SK-N-SH (cell line): ENCODE measurements around the gene SLC33A1. TPM values are rescaled to one million over a fixed set of nuclear protein-coding genes. Genes with fewer than 3 reads are reported as not detected.
"Not testable (repeated sequence)": the region's sequence is repeated elsewhere in the genome, so short reads cannot be mapped to it uniquely, and the experiment has no call there.

ENCODE experiments used
- CTCF ChIA-PET: fragments of 300-600, 350-600 bp; formaldehyde crosslinking; extraction: SDS; loops from one replicate; lab custom pipeline; 2021; lab: Yijun Ruan, JAX
- POLR2A ChIA-PET: fragments of 350-600 bp; sonication (Branson Sonifier 250); formaldehyde crosslinking; extraction: SDS; loops from one replicate; lab custom pipeline; 2020; ENCODE audit warnings: antibody characterized with exemption, inconsistent platforms; lab: Yijun Ruan, JAX
- DNase-seq: peaks from one replicate; pipeline ENCODE4 v3.0.0; 2012
- H2AFZ ChIP-seq: fragments of 200-600 bp; sonication (generic); 2 replicates; pipeline ENCODE4 v1.8.1; 2016; ENCODE audit warnings: antibody characterized with exemption, mild to moderate bottlenecking, low read depth
- H3F3A ChIP-seq: fragments of 200-600 bp; sonication (generic); replicated peaks from 2 replicates; pipeline ENCODE3; 2016; ENCODE audit warnings: antibody characterized with exemption, mild to moderate bottlenecking; ENCODE audit not compliant: insufficient read depth
- H3K27ac ChIP-seq, 2 experiments: fragments of 200-500 bp in 1 of 2; fragments of 200-600 bp in 1 of 2; sonication (Bioruptor generic) in 1 of 2; sonication (generic), shearing (Covaris generic) in 1 of 2; 2 replicates each; pipeline versions ENCODE4 v1.5.1 to v1.6.1; 2014 to 2016; ENCODE audit warnings: low read depth in 2 of 2, inconsistent platforms in 1 of 2, low read length in 1 of 2, mild to moderate bottlenecking in 1 of 2, mixed read lengths in 1 of 2
- H3K27me3 ChIP-seq: fragments of 200-600 bp; sonication (generic), shearing (Covaris generic); 2 replicates; pipeline ENCODE4 v1.6.1; 2016; ENCODE audit warnings: mixed run types; ENCODE audit not compliant: insufficient read depth
- H3K36me3 ChIP-seq, 2 experiments: fragments of 200-500 bp in 1 of 2; fragments of 200-600 bp in 1 of 2; sonication (Bioruptor generic) in 1 of 2; sonication (generic) in 1 of 2; replicated peaks in 1 of 2; 2 replicates each; pipeline versions ENCODE3 to v1.5.1; 2014 to 2016; ENCODE audit warnings: low read length in 1 of 2, mild to moderate bottlenecking in 1 of 2; ENCODE audit not compliant: insufficient read depth in 2 of 2, control insufficient read depth in 1 of 2
- H3K4me1 ChIP-seq, 2 experiments: fragments of 200-500 bp in 1 of 2; fragments of 200-600 bp in 1 of 2; sonication (Bioruptor generic) in 1 of 2; sonication (generic), shearing (Covaris generic) in 1 of 2; 2 replicates each; pipeline versions ENCODE4 v1.5.1 to v1.6.1; 2014 to 2016; ENCODE audit warnings: low read depth in 1 of 2, low read length in 1 of 2, mixed run types in 1 of 2; ENCODE audit not compliant: insufficient read depth in 2 of 2, control insufficient read depth in 1 of 2
- H3K4me2 ChIP-seq: fragments of 200-600 bp; sonication (generic), shearing (Covaris generic); 2 replicates; pipeline ENCODE4 v1.6.1; 2017; ENCODE audit warnings: mixed run types
- H3K4me3 ChIP-seq, 2 experiments: fragments of 200-500 bp in 1 of 2; fragments of 200-600 bp in 1 of 2; sonication (Bioruptor generic) in 1 of 2; sonication (generic), shearing (Covaris generic) in 1 of 2; 2 replicates each; pipeline versions ENCODE4 v1.5.1 to v1.8.1; 2014 to 2016; ENCODE audit warnings: low read depth in 2 of 2, inconsistent platforms in 1 of 2, low read length in 1 of 2, mild to moderate bottlenecking in 1 of 2, mixed read lengths in 1 of 2, moderate library complexity in 1 of 2
- H3K79me2 ChIP-seq: fragments of 200-600 bp; sonication (generic); 2 replicates; pipeline ENCODE4 v1.8.1; 2017; ENCODE audit warnings: mild to moderate bottlenecking; ENCODE audit not compliant: insufficient read depth
- H3K9ac ChIP-seq: fragments of 200-600 bp; sonication (generic); 2 replicates; pipeline ENCODE4 v1.6.1; 2017; ENCODE audit warnings: mixed run types
- H3K9me2 ChIP-seq: fragments of 200-600 bp; sonication (generic); 2 replicates; pipeline ENCODE4 v1.6.1; 2017; ENCODE audit warnings: mixed run types
- H3K9me3 ChIP-seq: fragments of 200-600 bp; sonication (generic); 2 replicates; pipeline ENCODE4 v1.6.1; 2017; ENCODE audit warnings: mixed run types, mild to moderate bottlenecking, moderate library complexity
- H4K20me1 ChIP-seq: fragments of 200-600 bp; sonication (generic); 2 replicates; pipeline ENCODE4 v1.6.1; 2017; ENCODE audit warnings: mild to moderate bottlenecking, mixed run types; ENCODE audit not compliant: insufficient read depth
- CHD2 ChIP-seq: fragments of 150-350 bp; IDR thresholded peaks from 2 replicates; pipeline ENCODE4 v1.6.1; 2018; ENCODE audit warnings: low read length; ENCODE audit not compliant: partially characterized antibody
- EP300 ChIP-seq, 2 experiments: IDR thresholded peaks; 2 replicates each; pipeline versions ENCODE4 v1.4.0 to v1.6.1; 2012; ENCODE audit warnings: borderline replicate concordance in 1 of 2, low read depth in 1 of 2, low read length in 1 of 2
- EZH2phosphoT487 ChIP-seq: fragments of 200-600 bp; sonication (generic); IDR thresholded peaks from 2 replicates; pipeline ENCODE4 v1.6.1; 2017; ENCODE audit warnings: low read depth, mixed run types, mild to moderate bottlenecking, antibody characterized with exemption, moderate library complexity, borderline replicate concordance
- FOSL2 ChIP-seq: IDR thresholded peaks from 2 replicates; pipeline ENCODE4 v1.4.0; 2012; ENCODE audit warnings: low read depth, mild to moderate bottlenecking, moderate library complexity, borderline replicate concordance
- JUND ChIP-seq: IDR thresholded peaks from 2 replicates; pipeline ENCODE4 v1.4.0; 2012
- POLR2AphosphoS5 ChIP-seq: IDR thresholded peaks from 2 replicates; pipeline ENCODE4 v1.6.1; 2012; ENCODE audit warnings: low read depth, low read length
- RAD21 ChIP-seq: IDR thresholded peaks from 2 replicates; pipeline ENCODE4 v1.6.1; 2012; ENCODE audit warnings: mild to moderate bottlenecking, low read length
- RCOR1 ChIP-seq: fragments of 150-350 bp; IDR thresholded peaks from 2 replicates; pipeline ENCODE4 v1.6.1; 2017; ENCODE audit warnings: antibody characterized with exemption, low read length
- RFX5 ChIP-seq: IDR thresholded peaks from 2 replicates; pipeline ENCODE4 v1.6.1; 2012; ENCODE audit warnings: mild to moderate bottlenecking, improper control_type of control experiment, low read length
- RXRA ChIP-seq: IDR thresholded peaks from 2 replicates; pipeline ENCODE4 v1.4.0; 2012; ENCODE audit warnings: low read depth, mild to moderate bottlenecking, borderline replicate concordance
- SIN3A ChIP-seq: IDR thresholded peaks from 2 replicates; pipeline ENCODE4 v1.6.1; 2012; ENCODE audit warnings: low read depth, mild to moderate bottlenecking, low read length, moderate library complexity, borderline replicate concordance
- SMC3 ChIP-seq: IDR thresholded peaks from 2 replicates; pipeline ENCODE4 v1.6.1; 2012; ENCODE audit warnings: low read depth, low read length, improper control_type of control experiment
- TCF12 ChIP-seq: IDR thresholded peaks from 2 replicates; pipeline ENCODE4 v1.4.0; 2012
- TEAD4 ChIP-seq: IDR thresholded peaks from 2 replicates; pipeline ENCODE4 v1.4.0; 2012; ENCODE audit warnings: mild to moderate bottlenecking, borderline replicate concordance; ENCODE audit not compliant: insufficient read depth
- YY1 ChIP-seq: IDR thresholded peaks from 2 replicates; pipeline ENCODE4 v1.4.0; 2012; ENCODE audit warnings: low read depth, mild to moderate bottlenecking
- WGBS: methylation state at CpG from one replicate; pipeline ENCODE4 v1.1.6; 2017; ENCODE audit warnings: low lambda C conversion rate; 5-methylcytosine and 5-hydroxymethylcytosine counted together
- polyA plus RNA-seq, 3 experiments: library from polyadenylated mRNA; depleted of rRNA; stranded (reverse); fragments of >200 nt; gene quantifications; 2 replicates each; pipeline ENCODE4 v1.2.3, GENCODE V29; 2012
- TF ChIP-seq, protein P1 (sequence below): IDR thresholded peaks from 2 replicates; pipeline ENCODE4 v1.4.0; 2012; ENCODE audit warnings: low read depth
- TF ChIP-seq, protein P2 (sequence below): IDR thresholded peaks from 2 replicates; pipeline ENCODE4; 2012
- TF ChIP-seq, protein P3 (sequence below): fragments of 150-350 bp; IDR thresholded peaks from 2 replicates; pipeline ENCODE4 v1.6.1; 2017; ENCODE audit warnings: antibody characterized with exemption, low read length, low read depth, borderline replicate concordance
- TF ChIP-seq, protein P4 (sequence below): IDR thresholded peaks from 2 replicates; pipeline ENCODE4 v1.4.0; 2012; ENCODE audit warnings: low read depth, borderline replicate concordance
- TF ChIP-seq, protein P5 (sequence below): IDR thresholded peaks from 2 replicates; pipeline ENCODE4 v1.4.0; 2012; ENCODE audit warnings: low read depth, borderline replicate concordance

SLC33A1 gene
- polyA plus RNA-seq, 1 of the 3 experiments (the other 2 are of a cell fraction) = 10.3 TPM

DNA sequence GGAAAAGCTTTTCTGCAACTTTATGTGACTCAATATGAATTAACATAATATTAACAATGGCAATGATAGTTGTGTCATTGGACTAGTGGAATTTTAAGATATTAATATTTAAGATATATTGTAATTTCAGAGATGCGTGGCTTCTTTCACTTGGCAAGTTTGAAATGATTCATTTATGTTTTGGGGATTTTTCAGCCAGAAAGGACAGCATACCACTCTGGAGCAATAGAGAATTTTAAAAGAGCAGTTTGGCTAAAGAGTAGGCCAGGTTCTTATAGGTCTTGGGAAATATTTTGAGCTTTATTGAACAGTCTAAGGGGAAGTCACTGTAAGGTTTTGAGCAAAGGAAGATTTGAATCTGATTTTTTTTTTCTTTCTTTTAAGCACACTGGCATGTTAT is 32.7 kb upstream of the SLC33A1 start:
- H3K4me1 ChIP-seq = peaks cover 3 to 19% of the 10 kb centered on the region in 2 experiments; a peak in 2 of 4 replicates
- no peak overlapping the region for H2AFZ ChIP-seq
- peaks cover 99% of the 10 kb centered on the region for H3K79me2 ChIP-seq
- 96% methylated on average over 1 of the region's 1 CpG for WGBS
- no peak overlapping the region for H3K9ac ChIP-seq
- H3K9me2 ChIP-seq = no peaks in the 10 kb centered on the region
- H3K4me3 ChIP-seq = no peak overlapping the region
- ChIA-PET CTCF (interaction anchor here (1.5 to 2.9 kb wide), 2 partner anchors 15 to 80 kb away, joined by 3 to 8 read pairs; partner anchors contain the start of gene C3orf33), POLR2A (no interaction called here)
- peaks cover 15% of the 10 kb centered on the region for H3F3A ChIP-seq
- H4K20me1 ChIP-seq = peaks cover 48% of the 10 kb centered on the region
- no peak overlapping the region for H3K27ac ChIP-seq
- TF ChIP-seq TCF12 (no peak), FOSL2 (no peak), POLR2AphosphoS5 (no peak), SMC3 (no peak), RCOR1 (no peak), RFX5 (no peak), RAD21 (no peak), CHD2 (no peak), SIN3A (no peak), JUND (no peak), RXRA (no peak), EZH2phosphoT487 (no peak), YY1 (no peak), TEAD4 (no peak), EP300 (IDR thresholded peaks at IDR 0.05; ENCODE audit: borderline replicate concordance in 1 of 2, low read depth in 1 of 2, low read length in 1 of 2) (no peak)
- TF ChIP-seq, protein P1, sequence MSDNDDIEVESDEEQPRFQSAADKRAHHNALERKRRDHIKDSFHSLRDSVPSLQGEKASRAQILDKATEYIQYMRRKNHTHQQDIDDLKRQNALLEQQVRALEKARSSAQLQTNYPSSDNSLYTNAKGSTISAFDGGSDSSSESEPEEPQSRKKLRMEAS = no peak
- TF ChIP-seq, protein P2, sequence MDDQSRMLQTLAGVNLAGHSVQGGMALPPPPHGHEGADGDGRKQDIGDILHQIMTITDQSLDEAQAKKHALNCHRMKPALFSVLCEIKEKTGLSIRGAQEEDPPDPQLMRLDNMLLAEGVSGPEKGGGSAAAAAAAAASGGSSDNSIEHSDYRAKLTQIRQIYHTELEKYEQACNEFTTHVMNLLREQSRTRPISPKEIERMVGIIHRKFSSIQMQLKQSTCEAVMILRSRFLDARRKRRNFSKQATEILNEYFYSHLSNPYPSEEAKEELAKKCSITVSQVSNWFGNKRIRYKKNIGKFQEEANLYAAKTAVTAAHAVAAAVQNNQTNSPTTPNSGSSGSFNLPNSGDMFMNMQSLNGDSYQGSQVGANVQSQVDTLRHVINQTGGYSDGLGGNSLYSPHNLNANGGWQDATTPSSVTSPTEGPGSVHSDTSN = no peak
- TF ChIP-seq, protein P3, sequence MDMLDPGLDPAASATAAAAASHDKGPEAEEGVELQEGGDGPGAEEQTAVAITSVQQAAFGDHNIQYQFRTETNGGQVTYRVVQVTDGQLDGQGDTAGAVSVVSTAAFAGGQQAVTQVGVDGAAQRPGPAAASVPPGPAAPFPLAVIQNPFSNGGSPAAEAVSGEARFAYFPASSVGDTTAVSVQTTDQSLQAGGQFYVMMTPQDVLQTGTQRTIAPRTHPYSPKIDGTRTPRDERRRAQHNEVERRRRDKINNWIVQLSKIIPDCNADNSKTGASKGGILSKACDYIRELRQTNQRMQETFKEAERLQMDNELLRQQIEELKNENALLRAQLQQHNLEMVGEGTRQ = no peak
- TF ChIP-seq, protein P4, sequence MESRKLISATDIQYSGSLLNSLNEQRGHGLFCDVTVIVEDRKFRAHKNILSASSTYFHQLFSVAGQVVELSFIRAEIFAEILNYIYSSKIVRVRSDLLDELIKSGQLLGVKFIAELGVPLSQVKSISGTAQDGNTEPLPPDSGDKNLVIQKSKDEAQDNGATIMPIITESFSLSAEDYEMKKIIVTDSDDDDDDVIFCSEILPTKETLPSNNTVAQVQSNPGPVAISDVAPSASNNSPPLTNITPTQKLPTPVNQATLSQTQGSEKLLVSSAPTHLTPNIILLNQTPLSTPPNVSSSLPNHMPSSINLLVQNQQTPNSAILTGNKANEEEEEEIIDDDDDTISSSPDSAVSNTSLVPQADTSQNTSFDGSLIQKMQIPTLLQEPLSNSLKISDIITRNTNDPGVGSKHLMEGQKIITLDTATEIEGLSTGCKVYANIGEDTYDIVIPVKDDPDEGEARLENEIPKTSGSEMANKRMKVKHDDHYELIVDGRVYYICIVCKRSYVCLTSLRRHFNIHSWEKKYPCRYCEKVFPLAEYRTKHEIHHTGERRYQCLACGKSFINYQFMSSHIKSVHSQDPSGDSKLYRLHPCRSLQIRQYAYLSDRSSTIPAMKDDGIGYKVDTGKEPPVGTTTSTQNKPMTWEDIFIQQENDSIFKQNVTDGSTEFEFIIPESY = no peak
- TF ChIP-seq, protein P5, sequence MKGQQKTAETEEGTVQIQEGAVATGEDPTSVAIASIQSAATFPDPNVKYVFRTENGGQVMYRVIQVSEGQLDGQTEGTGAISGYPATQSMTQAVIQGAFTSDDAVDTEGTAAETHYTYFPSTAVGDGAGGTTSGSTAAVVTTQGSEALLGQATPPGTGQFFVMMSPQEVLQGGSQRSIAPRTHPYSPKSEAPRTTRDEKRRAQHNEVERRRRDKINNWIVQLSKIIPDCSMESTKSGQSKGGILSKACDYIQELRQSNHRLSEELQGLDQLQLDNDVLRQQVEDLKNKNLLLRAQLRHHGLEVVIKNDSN = no peak
- DNase-seq = no peak
- H3K4me2 ChIP-seq = no peak overlapping the region
- no peaks in the 10 kb centered on the region for H3K27me3 ChIP-seq
- H3K36me3 ChIP-seq = no peaks in the 10 kb centered on the region
- H3K9me3 ChIP-seq = no peaks in the 10 kb centered on the region

DNA sequence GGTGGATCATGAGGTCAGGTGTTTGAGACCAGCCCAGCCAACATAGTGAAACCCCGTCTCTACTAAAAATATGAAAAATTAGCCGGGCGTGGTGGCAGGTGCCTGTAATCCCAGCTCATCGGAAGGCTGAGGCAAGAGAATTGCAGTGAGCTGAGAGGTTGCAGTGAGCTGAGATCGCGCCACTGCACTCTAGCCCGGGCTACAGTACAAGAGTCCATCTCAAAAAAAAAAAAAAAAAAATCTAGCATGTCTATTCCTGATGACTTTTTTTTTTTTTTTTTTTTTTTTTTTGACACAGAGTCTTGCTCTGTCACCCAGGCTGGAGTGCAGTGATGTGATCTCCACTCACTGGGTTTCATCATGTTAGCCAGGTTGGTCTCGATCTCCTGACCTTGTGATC is 32.1 kb upstream of the SLC33A1 start:
- H3K36me3 ChIP-seq, H2AFZ ChIP-seq, DNase-seq, H3K27ac ChIP-seq, POLR2A ChIA-PET, H3K9me2 ChIP-seq, H3K27me3 ChIP-seq, H3K4me3 ChIP-seq, H3K9me3 ChIP-seq, H3K4me2 ChIP-seq, H3K9ac ChIP-seq: not testable (repeated sequence)
- H3K79me2 ChIP-seq = peaks cover 99% of the 10 kb centered on the region
- peaks cover 15% of the 10 kb centered on the region for H3F3A ChIP-seq
- WGBS = 96% methylated on average over 8 of the region's 8 CpGs
- CTCF ChIA-PET = interaction anchor here (1.5 to 2.9 kb wide), 2 partner anchors 15 to 80 kb away, joined by 3 to 8 read pairs; partner anchors contain the start of gene C3orf33
- H3K4me1 ChIP-seq = peaks cover 7 to 19% of the 10 kb centered on the region in 2 experiments; a peak in 2 of 4 replicates
- H4K20me1 ChIP-seq = peaks cover 53% of the 10 kb centered on the region
